Tibial nerve (tissue), 4 donors: Measurements from ENCODE around the gene IGFBP3. TPM values are rescaled to one million over a fixed set of nuclear protein-coding genes. Genes with fewer than 3 reads are reported as not detected.

Experiments used
- DNase-seq, 2 donors: peaks; one replicate each; pipeline ENCODE4 v3.0.0-alpha.2; 2019; ENCODE audit warnings: low spot score in 2 of 2
- H3K27ac ChIP-seq, 4 donors: fragments of 200-600 bp; sonication (generic) in 3 of 4; one replicate each; pipeline ENCODE4 v1.5.1; 2017 to 2019; ENCODE audit warnings: mild to moderate bottlenecking in 1 of 4
- H3K27me3 ChIP-seq, 2 donors: fragments of 200-600 bp; sonication (generic) in 1 of 2; one replicate each; pipeline versions ENCODE4 v1.5.1 to v1.6.0; 2017 to 2019
- H3K36me3 ChIP-seq, 3 donors: fragments of 200-600 bp; sonication (generic); one replicate each; pipeline ENCODE4 v1.5.1; 2018 to 2019
- H3K4me1 ChIP-seq, 4 donors: fragments of 200-600 bp; sonication (generic) in 3 of 4; one replicate each; pipeline ENCODE4 v1.5.1; 2017 to 2019
- H3K4me3 ChIP-seq, 4 donors: fragments of 200-600 bp; sonication (generic) in 3 of 4; one replicate each; pipeline ENCODE4 v1.5.1; 2017 to 2019; ENCODE audit warnings: mild to moderate bottlenecking in 1 of 4, moderate library complexity in 1 of 4
- H3K9me3 ChIP-seq, 4 donors: fragments of 200-600 bp; sonication (generic) in 3 of 4; one replicate each; pipeline ENCODE4 v1.5.1; 2017 to 2019
- CTCF ChIP-seq, 5 experiments: fragments of 200-600 bp in 3 of 5; fragments of 450-650 bp in 2 of 5; sonication (generic) in 3 of 5; IDR thresholded peaks; one replicate each; pipeline ENCODE4 v1.5.1; 2016 to 2019; ENCODE audit warnings: antibody characterized with exemption in 5 of 5, mild to moderate bottlenecking in 3 of 5, moderate library complexity in 2 of 5
- EP300 ChIP-seq, 2 donors: sonication (generic); formaldehyde crosslinking; IDR thresholded peaks; one replicate each; pipeline ENCODE4 v1.6.1; 2017; ENCODE audit warnings: antibody characterized with exemption in 2 of 2, mild to moderate bottlenecking in 1 of 2
- POLR2A ChIP-seq, 2 donors: fragments of 450-650 bp; IDR thresholded peaks; one replicate each; pipeline ENCODE4 v1.6.1; 2017; ENCODE audit warnings: antibody characterized with exemption in 2 of 2, mild to moderate bottlenecking in 2 of 2, moderate library complexity in 2 of 2
- WGBS, 2 donors: methylation state at CpG; one replicate each; pipeline ENCODE4 v1.1.5; 2018; 5-methylcytosine and 5-hydroxymethylcytosine counted together
- total RNA-seq, 4 donors: library from RNA; depleted of rRNA; stranded (reverse); fragments of >200 nt; gene quantifications; one replicate each; pipeline ENCODE4 v1.1.0, GENCODE V29; 2016

The IGFBP3 gene
- total RNA-seq, 4 donors from 2014 or later: 145 to 377 (median 257) TPM

- DNase-seq: no peak
- 83 to 87% methylated on average over 3 to 4 of the region's 4 CpGs for WGBS, 2 donors
- Histone ChIP-seq H3K36me3 (no peaks in the 10 kb centered on the region), H3K4me1 (peaks cover 0 to 1% (median 0%) of the 10 kb centered on the region in 4 donors), H3K9me3 (no peaks in the 10 kb centered on the region), H3K27me3 (peaks cover 0 to 25% of the 10 kb centered on the region in 2 donors), H3K27ac (no peak overlapping the region), H3K4me3 (no peak overlapping the region)
- TF ChIP-seq POLR2A (IDR thresholded peaks at IDR 0.05) (no peak), CTCF (IDR thresholded peaks at IDR 0.05) (no peak), EP300 (IDR thresholded peaks at IDR 0.05) (no peak)
Observed at GRCh38 chr7:45893996-45894664, 26.9 kb downstream of the IGFBP3 start.

- 74 to 76% methylated on average over 5 of the region's 5 CpGs for WGBS, 2 donors
- Histone ChIP-seq H3K9me3 (no peaks in the 10 kb centered on the region), H3K4me1 (peaks cover 0 to 8% (median 0%) of the 10 kb centered on the region in 4 donors), H3K4me3 (no peak overlapping the region), H3K36me3 (no peaks in the 10 kb centered on the region), H3K27me3 (peaks cover 0 to 30% of the 10 kb centered on the region in 2 donors), H3K27ac (no peak overlapping the region)
- no peak for DNase-seq
- TF ChIP-seq EP300 (IDR thresholded peaks at IDR 0.05) (no peak), POLR2A (IDR thresholded peaks at IDR 0.05) (no peak), CTCF (IDR thresholded peaks at IDR 0.05) (no peak)
Observed at GRCh38 chr7:45893374-45893995, 27.6 kb downstream of the IGFBP3 start.

GRCh38 chr7:45892407-45893035, 28.6 kb downstream of the IGFBP3 start:
- 86 to 87% methylated on average over 6 of the region's 6 CpGs for WGBS, 2 donors
- TF ChIP-seq POLR2A (IDR thresholded peaks at IDR 0.05): no peak
- TF ChIP-seq CTCF (IDR thresholded peaks at IDR 0.05): no peak
- TF ChIP-seq EP300 (IDR thresholded peaks at IDR 0.05): no peak
- Histone ChIP-seq H3K9me3 (no peaks in the 10 kb centered on the region), H3K36me3 (no peaks in the 10 kb centered on the region), H3K4me1 (peaks cover 0 to 14% (median 0%) of the 10 kb centered on the region in 4 donors), H3K27ac (no peak overlapping the region), H3K4me3 (no peak overlapping the region), H3K27me3 (peaks cover 0 to 39% of the 10 kb centered on the region in 2 donors)
- no peak for DNase-seq

- 80 to 85% methylated on average over 10 of the region's 10 CpGs for WGBS, 2 donors
- Histone ChIP-seq H3K4me3 (no peak overlapping the region), H3K9me3 (no peaks in the 10 kb centered on the region), H3K27me3 (peaks cover 0 to 47% of the 10 kb centered on the region in 2 donors), H3K4me1 (peaks cover 0 to 14% (median 0%) of the 10 kb centered on the region in 4 donors), H3K27ac (no peak overlapping the region), H3K36me3 (no peaks in the 10 kb centered on the region)
- no peak for DNase-seq
- TF ChIP-seq CTCF (IDR thresholded peaks at IDR 0.05): no peak
- TF ChIP-seq EP300 (IDR thresholded peaks at IDR 0.05): no peak
Observed at GRCh38 chr7:45891462-45892402, 29.3 kb downstream of the IGFBP3 start.
